PC-9 (cell line): ENCODE data around the gene RRM2. TPM values are rescaled to one million over a fixed set of nuclear protein-coding genes. Genes with fewer than 3 reads are reported as not detected.

Source experiments
- BruUV-seq: library from RNA; stranded (reverse); fragments of 400-500 nt; replicated peaks from 2 replicates; lab custom pipeline; 2021; lab: Mats Ljungman, UMichigan
- CTCF ChIA-PET: fragments of 300-600 bp; sonication (Branson Sonifier 250); formaldehyde crosslinking; loops from one replicate; lab custom pipeline; 2022; ENCODE audit warnings: antibody characterized with exemption; lab: Charles Lee
- POLR2A ChIA-PET: fragments of 300-600 bp; sonication (Branson Sonifier 250); formaldehyde crosslinking; loops from one replicate; lab custom pipeline; 2022; ENCODE audit warnings: antibody characterized with exemption; ENCODE audit not compliant: unreplicated experiment; lab: Charles Lee
- DNase-seq, 2 experiments: peaks; one replicate each; pipeline versions ENCODE4 v3.0.0 to v3.0.0-alpha.2; 2015 to 2022; ENCODE audit warnings: mixed read lengths in 1 of 2
- H2AFZ ChIP-seq: fragments of 200-600 bp; sonication (generic); 2 replicates; pipeline ENCODE4 v1.8.1; 2017; ENCODE audit warnings: antibody characterized with exemption
- H3F3A ChIP-seq: fragments of 200-600 bp; sonication (generic); 2 replicates; pipeline ENCODE4 v1.8.1; 2017; ENCODE audit warnings: antibody characterized with exemption, mild to moderate bottlenecking, low read depth; ENCODE audit not compliant: insufficient read depth
- H3K27ac ChIP-seq: fragments of 200-600 bp; sonication (generic); 2 replicates; pipeline ENCODE4 v1.6.1; 2016; ENCODE audit warnings: mixed run types
- H3K27me3 ChIP-seq: fragments of 200-600 bp; sonication (generic); 2 replicates; pipeline ENCODE4 v1.6.1; 2016; ENCODE audit warnings: low read depth, mixed run types; ENCODE audit not compliant: insufficient read depth
- H3K36me3 ChIP-seq: fragments of 200-600 bp; sonication (generic); 2 replicates; pipeline ENCODE4 v1.6.1; 2016; ENCODE audit warnings: low read depth, mixed run types
- H3K4me1 ChIP-seq: fragments of 200-600 bp; sonication (generic); replicated peaks from 2 replicates; pipeline ENCODE4 v1.6.1; 2016; ENCODE audit warnings: mixed run types; ENCODE audit not compliant: insufficient read depth
- H3K4me2 ChIP-seq: fragments of 200-600 bp; sonication (generic); 2 replicates; pipeline ENCODE4 v1.6.1; 2017; ENCODE audit warnings: mixed run types
- H3K4me3 ChIP-seq: fragments of 200-600 bp; sonication (generic); 2 replicates; pipeline ENCODE4 v1.6.1; 2016; ENCODE audit warnings: mixed run types
- H3K79me2 ChIP-seq: fragments of 200-600 bp; sonication (generic); 2 replicates; pipeline ENCODE4 v1.6.1; 2017; ENCODE audit warnings: low read depth, mixed run types
- H3K9me2 ChIP-seq: fragments of 200-600 bp; sonication (generic); 2 replicates; pipeline ENCODE4 v1.8.1; 2017; ENCODE audit warnings: mild to moderate bottlenecking; ENCODE audit not compliant: insufficient read depth
- H3K9me3 ChIP-seq: fragments of 200-600 bp; sonication (generic); 2 replicates; pipeline ENCODE4 v1.8.1; 2016; ENCODE audit warnings: low read depth; ENCODE audit not compliant: insufficient read depth
- H4K20me1 ChIP-seq: fragments of 200-600 bp; sonication (generic); 2 replicates; pipeline ENCODE4 v1.8.1; 2017; ENCODE audit not compliant: insufficient read depth
- EZH2 ChIP-seq: fragments of 200-600 bp; sonication (generic); IDR thresholded peaks from 2 replicates; pipeline ENCODE4 v1.8.0; 2017; ENCODE audit warnings: antibody characterized with exemption, low read depth
- intact Hi-C: fragments of 100-400 bp; cut with micrococcal nuclease; formaldehyde crosslinking; loops from one replicate; pipeline ENCODE4 v1.10.0; 2022; ENCODE audit not compliant: unreplicated experiment
- total RNA-seq: library from RNA; stranded (reverse); gene quantifications from 2 replicates; pipeline ENCODE4 v1.2.3, GENCODE V29; 2021
- TF ChIP-seq, protein P1 (sequence below): fragments of 200-600 bp; sonication (generic); conservative IDR thresholded peaks from 2 replicates; pipeline ENCODE4 v1.6.1; 2017; ENCODE audit warnings: mixed run types, antibody characterized with exemption, mild to moderate bottlenecking, moderate library complexity

Gene RRM2
- total RNA-seq, 1 experiment from 2014 or later, result 105 TPM

DNA sequence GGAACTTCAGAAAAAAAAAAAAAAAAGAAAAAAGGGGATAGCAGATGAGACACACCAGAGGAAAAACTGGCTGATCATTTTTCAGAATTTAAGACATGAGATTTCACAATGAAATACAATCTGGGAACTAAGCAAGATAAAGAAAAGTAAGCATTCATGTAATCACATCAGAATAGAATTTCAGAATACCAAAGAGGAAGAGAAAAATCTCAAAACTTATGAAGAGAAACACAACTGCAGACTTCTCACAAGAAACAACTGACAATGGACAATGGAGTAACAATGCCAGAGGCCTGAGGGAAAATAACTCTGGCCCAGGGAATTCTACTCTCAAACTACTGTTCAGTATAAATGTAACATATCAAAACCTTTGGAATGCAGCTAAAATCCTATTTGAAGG is 13.2 kb upstream of the RRM2 start:
- Histone ChIP-seq H3K4me1 (no peaks in the 10 kb centered on the region), H3K9me3 (no peaks in the 10 kb centered on the region), H3K79me2 (no peaks in the 10 kb centered on the region), H3K4me2 (no peak overlapping the region), H3K36me3 (no peaks in the 10 kb centered on the region), H3K27me3 (no peaks in the 10 kb centered on the region), H4K20me1 (no peaks in the 10 kb centered on the region), H3K9me2 (no peaks in the 10 kb centered on the region), H2AFZ (no peak overlapping the region), H3K27ac (no peak overlapping the region), H3F3A (0 out of 2 replicates have a peak, but pooled peaks cover 13% of the 10 kb centered on the region), H3K4me3 (no peak overlapping the region)
- no peak for TF ChIP-seq EZH2
- TF ChIP-seq, protein P1, sequence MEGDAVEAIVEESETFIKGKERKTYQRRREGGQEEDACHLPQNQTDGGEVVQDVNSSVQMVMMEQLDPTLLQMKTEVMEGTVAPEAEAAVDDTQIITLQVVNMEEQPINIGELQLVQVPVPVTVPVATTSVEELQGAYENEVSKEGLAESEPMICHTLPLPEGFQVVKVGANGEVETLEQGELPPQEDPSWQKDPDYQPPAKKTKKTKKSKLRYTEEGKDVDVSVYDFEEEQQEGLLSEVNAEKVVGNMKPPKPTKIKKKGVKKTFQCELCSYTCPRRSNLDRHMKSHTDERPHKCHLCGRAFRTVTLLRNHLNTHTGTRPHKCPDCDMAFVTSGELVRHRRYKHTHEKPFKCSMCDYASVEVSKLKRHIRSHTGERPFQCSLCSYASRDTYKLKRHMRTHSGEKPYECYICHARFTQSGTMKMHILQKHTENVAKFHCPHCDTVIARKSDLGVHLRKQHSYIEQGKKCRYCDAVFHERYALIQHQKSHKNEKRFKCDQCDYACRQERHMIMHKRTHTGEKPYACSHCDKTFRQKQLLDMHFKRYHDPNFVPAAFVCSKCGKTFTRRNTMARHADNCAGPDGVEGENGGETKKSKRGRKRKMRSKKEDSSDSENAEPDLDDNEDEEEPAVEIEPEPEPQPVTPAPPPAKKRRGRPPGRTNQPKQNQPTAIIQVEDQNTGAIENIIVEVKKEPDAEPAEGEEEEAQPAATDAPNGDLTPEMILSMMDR, result no peak
- ChIA-PET POLR2A (no interaction called here), CTCF (no interaction called here)
- no TSS peak for BruUV-seq
- no peak for DNase-seq
- intact Hi-C loops, result no loop called here

- Histone ChIP-seq H4K20me1 (no peaks in the 10 kb centered on the region), H3F3A (peaks cover 55% of the 10 kb centered on the region), H2AFZ (no peak overlapping the region), H3K4me2 (peak overlapping the region; percentile 92; the same call in 1 of the 2 replicates), H3K4me3 (no peak overlapping the region), H3K79me2 (peaks cover 30% of the 10 kb centered on the region), H3K36me3 (no peaks in the 10 kb centered on the region), H3K27me3 (no peaks in the 10 kb centered on the region), H3K9me3 (no peaks in the 10 kb centered on the region), H3K9me2 (no peaks in the 10 kb centered on the region), H3K27ac (0 out of 2 replicates have a peak overlapping the region, but pooled peaks have one; percentile 93), H3K4me1 (peaks cover 38% of the 10 kb centered on the region)
- intact Hi-C loops, result no loop called here
- ChIA-PET POLR2A (interaction anchor here (0.8 kb wide), 1 partner anchor 564 kb away, joined by 3 read pairs; no protein-coding TSS in a partner anchor), CTCF (no interaction called here)
- DNase-seq, result no peak
- TF ChIP-seq EZH2, result no peak
- TF ChIP-seq, protein P1, result no peak
- BruUV-seq, result no TSS peak
Observed at GRCh38 chr2:10119027-10119325, 3.6 kb upstream of the RRM2 start.

DNA sequence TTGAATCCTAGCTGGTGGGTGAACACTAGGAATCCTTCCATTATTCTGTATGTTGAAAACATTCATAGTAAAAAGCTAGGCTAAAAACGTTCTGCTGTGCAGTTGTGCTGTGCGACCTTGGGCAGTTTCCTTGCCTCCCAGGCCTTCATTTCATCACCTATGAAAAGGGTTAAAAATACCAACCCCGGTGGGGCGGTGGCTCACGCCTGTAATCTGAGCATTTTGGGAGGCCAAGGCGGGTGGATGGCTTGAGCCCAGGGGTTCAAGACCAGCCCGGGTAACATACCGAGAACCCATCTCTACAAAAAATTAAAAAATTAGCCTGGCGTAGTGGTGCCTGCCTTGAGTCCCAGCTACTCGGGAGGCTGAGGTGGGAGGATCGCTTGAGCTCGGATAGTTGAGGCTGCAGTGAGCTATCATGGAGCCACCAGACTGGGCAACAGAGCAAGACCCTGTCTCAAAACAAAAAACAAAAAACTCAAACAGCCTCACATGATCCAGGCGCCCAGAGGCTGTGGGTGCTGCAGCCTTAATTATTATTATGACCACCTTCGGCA is 2.9 kb upstream of the RRM2 start:
- Histone ChIP-seq H3K4me3 (peak overlapping the region; percentile 88), H3K27ac (peak overlapping the region; percentile 93), H3K4me1 (peaks cover 44% of the 10 kb centered on the region), H3F3A (peaks cover 60% of the 10 kb centered on the region), H4K20me1 (0 out of 2 replicates have a peak, but pooled peaks cover 3% of the 10 kb centered on the region), H2AFZ (peak overlapping the region; percentile 73), H3K36me3 (no peaks in the 10 kb centered on the region), H3K9me3 (no peaks in the 10 kb centered on the region), H3K79me2 (peaks cover 35% of the 10 kb centered on the region), H3K9me2 (no peaks in the 10 kb centered on the region), H3K4me2 (peak overlapping the region; percentile 92), H3K27me3 (no peaks in the 10 kb centered on the region)
- POLR2A ChIA-PET, result interaction anchor here (0.8 kb wide), 1 partner anchor 565 kb away, joined by 3 read pairs; no protein-coding TSS in a partner anchor
- CTCF ChIA-PET, result interaction anchor here (0.5 kb wide), 1 partner anchor 21 kb away, joined by 3 read pairs; no protein-coding TSS in a partner anchor
- TF ChIP-seq EZH2, result no peak
- TF ChIP-seq, protein P1, result no peak
- no TSS peak for BruUV-seq
- no peak for DNase-seq
- intact Hi-C loops, result loop anchor here (5.0 kb wide), 1 partner anchor 322 kb away; no protein-coding TSS in a partner anchor
